A172 (cell line): ENCODE measurements around the gene SNCG. TPM values are rescaled to one million over a fixed set of nuclear protein-coding genes. Genes with fewer than 3 reads are reported as not detected.
"Not testable (repeated sequence)": the region's sequence is repeated elsewhere in the genome, so short reads cannot be mapped to it uniquely, and the experiment has no call there.

Experiments used
- DNase-seq: peaks from one replicate; pipeline ENCODE4 v3.0.0-alpha.2; 2015; ENCODE audit warnings: low spot score
- total RNA-seq: library from RNA; depleted of rRNA; stranded (reverse); fragments of >200 nt; shearing (Covaris generic); gene quantifications from 2 replicates; pipeline ENCODE4 v1.2.3, GENCODE V29; 2014

SNCG gene
- total RNA-seq, 1 experiment from 2014 or later: 16.0 TPM

DNA sequence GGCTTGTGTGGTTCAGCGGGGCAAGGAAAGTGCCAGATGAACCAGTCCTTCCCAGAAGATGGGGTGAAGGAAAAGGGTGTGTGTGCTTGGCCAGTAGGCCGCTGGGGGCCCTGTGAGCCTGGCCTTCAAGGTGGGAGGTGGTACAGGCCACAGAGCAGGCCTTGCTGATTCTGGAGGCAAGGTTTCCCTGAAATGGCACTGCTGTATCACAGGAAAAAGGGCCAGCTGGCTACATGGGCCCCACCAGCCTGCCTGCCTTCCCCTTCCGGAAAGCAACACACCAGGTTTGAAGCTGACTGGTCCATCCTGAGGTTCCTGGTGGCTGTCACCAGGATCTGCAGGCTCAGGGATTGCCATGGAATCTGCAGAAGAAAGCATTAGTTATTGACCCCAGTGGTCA is 13.5 kb upstream of the SNCG start:
- DNase-seq: no peak

DNA sequence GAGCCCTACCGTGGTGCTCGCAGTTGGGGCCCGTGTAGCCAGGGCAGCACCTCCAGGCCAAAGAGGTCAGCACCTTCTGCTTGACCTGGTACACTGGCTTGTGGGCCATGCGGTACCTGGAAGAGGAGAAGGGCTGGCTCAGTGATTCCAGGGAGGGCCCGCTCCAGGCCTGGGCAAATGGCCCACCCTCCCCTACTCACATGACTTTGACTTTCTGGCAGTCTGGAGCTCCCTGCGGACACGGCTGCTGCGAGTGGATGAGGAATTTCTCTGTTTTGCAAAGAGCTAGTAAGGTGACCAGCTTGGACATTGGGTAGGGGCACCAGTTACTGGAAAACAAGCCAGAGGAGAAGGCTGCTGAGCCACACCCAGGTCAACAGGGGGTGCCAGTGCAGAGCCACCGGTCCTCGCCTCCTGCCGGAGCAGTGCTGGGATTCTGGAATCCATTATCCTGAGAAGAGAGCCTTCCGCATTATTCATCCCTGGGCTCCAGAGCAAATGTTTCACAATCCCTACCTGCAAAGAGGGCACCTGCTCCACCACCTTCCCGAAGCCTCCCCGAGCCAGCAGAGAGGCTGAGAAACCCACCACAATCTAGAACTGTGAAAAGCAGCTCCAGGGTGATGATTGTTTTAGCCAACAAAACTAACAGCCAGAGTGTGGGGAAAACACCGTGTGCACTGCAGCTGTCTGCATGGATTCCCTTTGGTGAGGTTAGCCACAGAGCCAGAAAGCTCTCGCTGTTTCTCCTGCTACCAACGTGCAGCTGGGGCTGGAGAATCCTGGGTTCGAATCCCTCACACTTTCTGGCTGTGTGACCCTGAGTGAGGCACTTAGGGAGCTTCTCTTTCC is 12.8 kb upstream of the SNCG start:
- DNase-seq: no peak

DNA sequence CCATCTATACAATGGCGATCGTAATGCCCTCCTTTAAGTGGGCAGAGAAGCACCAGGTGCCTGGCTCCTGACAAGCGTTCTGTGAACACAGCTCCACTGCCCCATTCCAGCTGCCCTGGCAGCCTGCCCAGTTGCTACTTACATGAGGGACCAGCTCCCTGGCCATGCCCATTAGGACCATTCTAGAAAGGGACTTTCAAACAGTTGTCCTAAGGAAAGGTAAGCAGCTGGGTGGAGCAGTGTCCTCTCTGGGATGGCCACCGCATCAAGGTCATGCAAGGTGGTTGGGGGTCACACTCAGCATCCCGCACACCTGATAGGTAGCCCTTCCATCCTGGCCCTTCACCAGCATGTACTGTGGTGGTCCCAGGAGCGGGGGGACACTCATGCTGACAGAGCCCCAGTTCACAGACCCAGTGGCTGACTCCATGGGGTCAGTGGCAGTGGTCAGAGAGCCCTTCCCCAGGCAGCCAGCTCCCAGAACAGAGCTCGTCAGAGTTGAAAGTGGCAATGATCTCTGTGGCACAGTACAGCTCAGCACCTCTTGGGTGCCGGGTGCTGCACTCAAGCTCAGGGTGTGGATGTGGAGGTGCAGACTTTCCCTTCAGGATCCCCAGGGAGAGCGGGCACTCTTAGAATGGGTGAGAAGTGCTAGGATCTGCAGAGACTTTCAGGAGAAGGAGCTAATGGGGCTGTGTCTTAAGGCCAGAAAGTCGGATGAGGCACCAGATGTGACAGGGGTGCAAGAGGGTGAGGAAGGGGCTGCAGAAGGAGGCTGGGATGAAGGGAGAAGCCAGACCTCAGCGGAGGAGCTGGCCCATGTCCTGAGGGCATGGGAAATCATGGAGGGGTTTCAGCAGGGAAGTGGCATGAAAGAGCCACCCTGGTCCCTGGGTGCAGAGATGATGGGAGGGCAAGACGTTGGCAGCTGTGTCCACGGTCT is 11.9 kb upstream of the SNCG start:
- DNase-seq: no peak

DNA sequence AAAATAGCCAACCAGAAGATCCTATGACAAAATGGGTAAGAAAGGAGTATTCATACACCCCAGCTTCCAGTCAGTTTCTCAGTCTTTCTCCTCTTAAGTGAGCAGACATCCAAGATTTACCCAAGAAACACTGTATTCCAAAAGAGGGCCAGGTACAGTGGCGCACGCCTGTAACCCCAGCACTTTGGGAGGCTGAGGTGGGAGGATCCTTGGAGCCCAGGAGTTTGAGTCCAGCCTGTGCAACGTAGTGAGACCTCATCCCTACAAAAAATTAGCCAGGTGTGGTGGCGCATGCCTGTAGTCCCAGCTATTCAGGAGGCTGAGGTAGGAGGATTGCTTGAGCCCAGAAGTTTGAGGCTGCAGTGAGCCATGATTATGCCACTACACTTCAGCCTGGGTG is 10.6 kb upstream of the SNCG start:
- not testable (repeated sequence) for DNase-seq

DNA sequence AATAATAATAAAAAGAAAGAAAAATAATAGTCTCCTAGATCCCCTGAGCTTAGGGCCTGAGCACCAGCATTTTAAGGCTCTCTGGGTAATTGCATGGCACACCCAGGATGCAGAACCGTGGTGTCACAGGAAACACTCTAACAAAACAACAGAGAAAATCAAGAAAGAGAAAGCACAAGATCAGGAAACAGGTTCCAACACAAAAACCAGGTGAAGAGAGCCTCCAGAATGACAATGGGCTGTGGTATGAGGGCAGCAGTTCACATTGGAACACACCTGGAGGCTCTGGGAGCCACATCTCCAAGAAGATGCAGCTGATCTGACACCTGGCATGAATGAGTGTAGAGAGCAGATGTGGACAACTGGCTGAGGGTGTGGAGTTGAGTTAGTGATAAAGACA is 8.1 kb upstream of the SNCG start:
- no peak for DNase-seq

DNA sequence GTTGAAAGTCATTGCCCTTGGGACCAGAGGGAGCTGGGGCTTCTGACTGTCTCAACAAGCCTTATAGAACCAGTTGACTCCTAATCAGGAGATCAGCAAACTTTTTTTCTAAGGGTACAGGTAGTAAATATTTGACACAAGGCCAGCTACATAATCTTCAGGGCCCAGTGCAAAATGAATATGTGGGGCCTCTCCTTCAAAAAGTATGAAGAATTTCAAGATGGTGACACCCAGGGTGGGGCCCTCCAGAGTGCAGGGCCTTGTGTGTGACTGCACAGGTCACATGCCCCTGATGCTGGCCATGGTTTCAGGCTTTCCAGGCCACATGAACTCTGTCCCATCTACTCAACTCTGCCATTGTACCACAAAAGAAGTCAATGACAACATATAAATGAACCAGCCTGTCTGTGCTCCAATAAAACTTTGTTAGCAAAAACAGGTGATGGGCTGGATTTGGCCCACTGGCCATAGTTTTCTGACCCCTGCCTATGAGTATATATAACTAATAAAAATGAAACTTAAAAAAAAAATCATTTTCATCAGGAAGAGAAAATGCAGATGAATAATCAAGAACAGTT is 7.1 kb upstream of the SNCG start:
- DNase-seq: no peak

DNA sequence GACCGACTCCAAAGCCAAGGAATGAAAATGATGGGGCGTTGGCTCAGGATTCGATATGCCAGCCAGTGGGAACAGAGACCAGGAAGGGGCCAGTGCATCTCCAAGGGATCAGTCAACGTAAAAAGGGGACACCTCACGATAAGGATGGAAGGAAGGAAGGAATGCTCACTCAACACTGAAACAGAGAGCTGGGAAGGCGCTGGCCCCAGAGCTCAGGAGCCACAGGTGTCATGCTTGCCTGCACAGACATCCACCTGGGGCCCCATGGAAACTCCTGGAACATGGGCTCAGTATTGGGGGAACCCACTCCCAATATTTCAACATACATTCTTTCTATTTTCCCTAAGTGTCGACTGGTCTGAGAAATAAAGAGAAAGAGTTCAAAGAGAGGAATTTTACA is 6.3 kb upstream of the SNCG start:
- DNase-seq: no peak

DNA sequence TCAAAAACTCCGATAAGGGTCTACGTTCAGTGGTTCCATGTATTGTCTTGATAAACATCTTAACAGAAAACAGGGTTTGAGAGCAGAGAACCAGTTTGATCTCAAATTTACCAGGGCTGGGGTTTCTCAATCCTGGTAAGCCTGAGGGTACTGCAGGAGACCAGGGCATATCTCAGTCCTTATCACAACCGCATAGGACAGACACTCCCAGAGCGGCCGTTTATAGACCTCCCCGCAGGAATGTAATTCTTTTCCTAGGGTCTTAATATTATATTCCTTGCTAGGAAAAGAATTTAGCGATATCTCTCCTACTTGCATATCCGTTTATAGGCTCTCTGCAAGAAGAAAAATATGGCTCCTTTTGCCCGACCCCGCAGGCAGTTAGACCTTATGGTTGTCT is 5.7 kb upstream of the SNCG start:
- DNase-seq: not testable (repeated sequence)

DNA sequence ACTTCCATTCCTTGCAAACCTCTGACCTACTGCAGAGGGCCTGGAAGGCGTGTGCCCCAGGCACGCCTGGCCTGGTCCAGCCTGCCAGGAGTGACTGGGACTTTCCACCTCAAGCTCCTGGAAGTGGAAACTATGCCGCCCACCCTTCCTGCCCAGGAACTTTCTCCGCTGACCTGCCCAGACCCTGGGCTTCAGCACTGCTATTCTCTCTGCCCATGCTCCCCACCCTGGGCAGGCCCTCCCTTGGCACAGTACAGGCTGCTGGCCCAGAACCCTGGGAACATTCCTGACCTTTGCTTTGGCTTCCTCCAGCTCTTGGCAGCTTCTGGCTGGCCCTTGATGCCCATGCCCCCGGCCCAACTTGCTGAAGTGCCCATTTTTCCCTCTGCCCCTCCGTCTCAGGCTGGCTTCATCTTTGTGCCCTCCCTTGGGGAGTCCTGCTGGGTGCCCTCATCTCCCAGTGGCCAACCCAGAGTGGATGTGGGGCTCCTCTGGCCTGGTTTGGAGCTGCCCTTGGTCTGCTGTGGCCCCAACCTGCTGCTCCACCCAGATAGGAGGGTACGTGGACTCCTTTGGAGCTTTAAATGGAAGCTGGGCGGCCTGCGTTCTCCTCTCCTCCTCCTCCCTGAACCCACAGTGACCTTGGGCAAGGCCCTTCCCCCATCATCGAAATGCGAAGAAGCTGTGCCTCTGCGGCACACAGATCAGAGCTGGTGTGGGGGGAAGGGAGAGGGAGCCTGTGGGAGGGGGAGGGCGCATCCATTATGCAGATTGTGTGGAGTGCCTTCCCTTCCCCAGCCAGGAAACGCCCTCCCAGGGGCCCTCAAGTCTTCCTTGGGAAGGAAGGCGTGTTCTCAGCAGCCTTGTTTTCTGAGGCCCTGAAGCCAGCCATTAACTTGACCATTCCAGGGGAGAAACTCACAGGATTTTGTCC is 4.4 kb upstream of the SNCG start:
- DNase-seq: no peak

DNA sequence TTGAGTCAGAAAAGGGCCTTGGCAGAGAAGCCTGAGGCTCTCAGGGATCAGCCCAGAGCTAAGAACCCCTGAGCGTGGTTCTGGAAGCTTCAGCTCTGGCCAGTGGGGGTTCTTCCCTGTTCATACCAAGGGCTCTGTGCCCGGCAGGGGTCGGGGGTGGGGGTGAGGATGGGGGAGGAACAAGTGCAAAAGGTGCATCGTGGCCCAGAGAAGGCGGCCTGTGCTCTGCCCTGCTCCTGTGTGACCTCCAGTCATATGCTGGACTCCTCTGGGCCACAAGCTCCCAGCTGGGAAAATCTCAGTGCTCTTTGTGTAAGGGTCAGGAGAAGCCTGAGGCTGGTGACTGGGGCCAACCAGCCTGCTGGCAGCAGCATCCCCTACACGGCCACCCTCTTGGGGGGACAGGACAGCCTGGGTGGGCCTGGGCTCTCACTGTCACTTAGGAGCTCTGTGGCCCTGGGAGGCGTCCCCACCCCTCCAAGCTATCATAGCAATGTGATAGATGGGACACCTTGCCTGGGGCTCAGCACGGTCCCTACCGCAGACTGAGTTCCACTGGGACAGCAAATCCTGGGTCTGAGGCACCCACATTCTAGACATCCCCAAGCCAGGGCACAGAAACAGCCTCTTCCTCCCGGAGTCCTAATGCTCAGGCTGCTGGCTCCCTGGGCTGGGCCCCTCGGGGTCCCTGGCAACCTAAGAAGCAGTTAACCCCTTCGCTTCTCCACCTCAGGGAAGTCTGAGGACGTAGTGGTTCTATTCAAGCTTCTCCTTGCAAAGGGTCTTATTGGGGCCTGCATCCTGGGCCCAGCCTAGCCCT is 3.5 kb upstream of the SNCG start:
- no peak for DNase-seq

DNA sequence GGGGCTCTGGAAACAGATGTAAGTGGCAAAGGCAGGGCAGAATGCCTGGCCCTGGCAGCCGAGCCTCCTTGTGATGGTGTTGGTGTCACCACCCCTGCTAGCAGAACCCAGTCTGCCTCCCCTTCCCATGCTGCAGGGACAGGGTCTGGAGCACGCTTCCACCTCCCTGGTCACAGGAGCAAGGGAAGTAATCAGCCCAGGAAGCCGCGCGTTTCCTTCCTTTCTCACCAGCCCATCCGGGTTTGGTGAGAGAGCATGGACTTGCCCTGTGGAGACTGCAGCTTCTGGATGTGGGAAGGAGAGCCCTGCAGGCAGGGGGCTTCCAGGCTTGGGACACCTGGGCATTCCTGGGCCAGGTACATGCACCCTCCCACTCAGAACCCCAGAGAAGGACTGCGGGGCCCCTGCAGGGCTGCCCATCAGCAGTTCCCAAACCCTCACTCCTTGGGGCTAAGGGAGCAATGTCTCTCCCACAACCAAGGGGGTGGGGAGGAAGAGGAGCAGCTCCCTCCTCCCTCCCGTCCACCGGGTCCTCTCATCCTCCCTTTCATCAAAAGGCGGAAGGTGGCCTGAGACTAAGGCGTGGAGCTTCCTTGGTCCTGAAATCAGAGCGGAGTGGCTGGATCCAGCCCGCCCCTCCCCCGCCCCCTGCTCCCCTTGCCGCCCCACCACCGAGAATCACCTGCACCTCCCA is 2.8 kb upstream of the SNCG start:
- DNase-seq: no peak

DNA sequence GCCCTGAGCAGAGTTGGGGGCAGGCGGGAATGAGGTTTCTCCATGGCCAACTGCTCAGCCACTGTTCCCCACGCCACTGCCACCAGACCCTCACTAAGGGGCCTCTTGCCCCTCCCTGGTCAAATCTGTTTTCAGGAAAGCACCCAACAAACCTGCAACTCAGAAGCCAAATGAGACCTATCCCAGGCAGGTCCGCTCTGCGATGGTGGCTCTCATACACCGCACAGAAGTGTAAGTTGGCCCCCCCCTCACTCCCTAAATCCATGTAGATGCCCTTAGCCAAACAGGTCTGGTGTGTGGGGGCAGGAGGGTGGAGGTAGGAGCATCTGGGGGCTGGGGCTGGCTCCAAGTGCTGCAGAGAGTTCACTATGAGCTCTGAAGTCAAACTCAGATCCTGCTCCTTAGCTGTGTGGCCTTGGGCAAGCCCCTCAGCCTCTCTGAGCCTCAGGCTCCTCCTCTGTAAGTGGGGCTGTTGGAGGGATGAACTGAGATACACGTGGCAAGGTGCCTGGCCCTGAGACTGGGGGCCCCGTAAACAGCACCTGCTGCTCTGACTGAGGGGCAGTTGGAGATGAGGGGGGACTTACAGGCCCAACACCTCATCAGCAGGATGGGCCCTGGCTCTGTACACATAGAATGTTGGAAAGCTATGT is 2.1 kb upstream of the SNCG start:
- no peak for DNase-seq

DNA sequence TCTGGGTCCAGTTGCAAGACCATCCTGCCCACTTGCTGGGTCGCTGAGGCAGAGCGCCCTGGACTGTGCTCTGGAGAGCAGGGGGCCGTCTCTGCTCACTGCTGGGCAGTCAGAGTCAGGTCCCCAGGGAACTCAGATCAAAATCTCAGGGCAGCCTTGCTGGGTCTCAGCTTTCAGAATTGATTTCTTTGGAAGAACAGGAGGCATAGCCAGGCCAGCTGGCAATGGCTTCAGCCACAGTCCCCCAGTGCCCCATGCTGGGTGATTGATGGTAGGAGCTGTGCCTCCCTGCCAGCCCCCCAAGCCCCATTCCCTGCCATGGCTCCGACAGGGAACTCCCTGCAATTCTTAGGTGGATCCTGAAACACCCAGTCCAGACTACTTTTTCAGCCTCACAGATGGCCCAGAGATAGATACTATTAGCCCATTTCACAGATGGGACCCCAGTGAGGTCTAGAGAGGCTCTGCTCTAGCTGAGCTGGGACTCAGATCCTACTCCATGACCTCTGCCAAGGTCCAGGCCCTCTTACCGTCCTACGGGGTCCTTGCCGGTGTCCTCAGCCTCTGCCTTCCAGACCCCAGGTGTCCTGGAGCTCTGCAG is 1.5 kb upstream of the SNCG start:
- DNase-seq: no peak

DNA sequence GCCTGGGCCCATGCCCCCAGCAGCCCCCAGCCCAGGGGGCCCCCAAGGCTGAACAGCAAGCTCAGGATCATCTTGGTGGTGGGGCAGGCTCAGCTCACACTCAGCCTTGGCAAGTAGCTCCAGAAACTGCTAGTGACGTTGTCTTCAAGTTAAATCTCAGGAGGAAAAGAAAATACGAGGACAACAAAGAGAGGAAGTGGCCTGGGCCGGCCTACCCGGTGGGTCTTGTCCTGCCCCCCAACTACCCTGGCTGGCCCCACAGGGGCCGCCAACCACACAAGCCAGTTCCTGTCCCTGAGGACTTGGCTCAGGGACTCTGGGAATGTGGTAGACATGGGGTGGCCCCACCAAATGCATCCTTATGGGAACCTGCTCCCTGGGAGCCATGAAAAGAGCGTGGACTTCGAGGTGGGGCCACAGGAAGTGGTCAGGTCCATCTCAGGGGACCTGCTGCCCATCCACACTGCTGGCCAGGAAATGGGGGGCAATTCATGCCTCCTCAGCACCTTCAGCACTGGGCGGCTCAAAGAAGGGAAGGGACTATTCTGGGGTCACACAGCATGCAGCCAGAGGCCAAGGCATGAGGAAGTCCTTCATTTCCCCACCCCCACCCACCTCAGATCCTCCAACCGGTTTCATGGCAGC is 806 bp upstream of the SNCG start, which contains the start of gene MMRN2:
Gene MMRN2 (minus strand): TSS at position 145 of the 645 bp plus-strand sequence. CDS start 74 bp downstream, at position 71.
- DNase-seq: no peak

DNA sequence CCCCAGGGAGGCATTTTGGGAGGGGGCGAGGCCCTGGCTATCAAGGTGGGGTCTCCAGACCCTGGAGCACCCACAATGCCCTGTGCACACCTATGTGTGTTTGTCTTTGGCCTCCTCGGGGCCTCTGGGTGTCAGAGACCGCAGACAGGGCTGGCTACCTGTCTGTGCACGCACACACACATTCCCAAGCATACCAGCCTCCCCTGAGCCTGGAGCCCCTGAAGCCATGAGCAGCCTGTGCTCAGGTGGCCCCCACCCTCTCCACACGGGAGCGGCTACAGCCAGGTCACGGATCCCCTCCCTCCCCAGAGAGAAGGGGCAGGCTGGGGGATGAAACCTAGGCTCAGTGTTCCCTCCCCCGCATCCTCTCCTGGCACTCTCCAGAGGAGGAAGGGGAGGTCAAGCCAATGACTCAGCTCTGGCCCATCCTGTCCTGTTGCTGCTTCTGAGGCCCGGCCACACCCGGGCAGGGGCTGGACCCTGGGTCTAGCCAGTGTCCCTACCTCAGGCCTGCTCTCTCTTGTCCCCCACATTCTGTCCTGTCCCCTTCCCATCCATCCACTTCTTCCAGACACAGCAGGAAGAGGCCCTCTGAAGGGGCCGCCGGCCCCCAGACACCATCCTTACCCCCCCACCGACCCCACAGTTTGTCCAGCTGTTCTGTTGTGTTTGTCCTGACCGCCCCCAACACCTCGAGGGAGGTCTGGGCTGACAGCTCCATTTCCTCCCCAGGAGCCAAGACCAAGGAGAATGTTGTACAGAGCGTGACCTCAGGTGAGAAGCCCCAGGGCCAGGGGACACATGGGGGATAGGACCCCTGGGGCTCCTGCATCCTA is 720 bp downstream of the SNCG start:
- DNase-seq: peak; percentile 92

DNA sequence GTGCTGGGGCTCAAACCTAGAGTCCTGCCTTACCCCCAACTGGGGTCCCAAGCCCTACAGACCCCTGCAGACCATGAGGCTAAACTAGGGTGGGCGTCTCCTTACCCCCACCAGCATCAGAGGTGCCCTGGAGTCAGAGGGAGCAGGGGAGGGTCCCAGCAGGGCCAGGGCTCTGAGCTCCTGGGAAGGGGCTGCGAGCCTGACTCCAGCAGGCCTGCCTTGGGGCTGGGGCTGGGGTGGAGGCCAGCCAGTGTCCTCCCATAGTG is 1.3 kb downstream of the SNCG start:
- no peak for DNase-seq

DNA sequence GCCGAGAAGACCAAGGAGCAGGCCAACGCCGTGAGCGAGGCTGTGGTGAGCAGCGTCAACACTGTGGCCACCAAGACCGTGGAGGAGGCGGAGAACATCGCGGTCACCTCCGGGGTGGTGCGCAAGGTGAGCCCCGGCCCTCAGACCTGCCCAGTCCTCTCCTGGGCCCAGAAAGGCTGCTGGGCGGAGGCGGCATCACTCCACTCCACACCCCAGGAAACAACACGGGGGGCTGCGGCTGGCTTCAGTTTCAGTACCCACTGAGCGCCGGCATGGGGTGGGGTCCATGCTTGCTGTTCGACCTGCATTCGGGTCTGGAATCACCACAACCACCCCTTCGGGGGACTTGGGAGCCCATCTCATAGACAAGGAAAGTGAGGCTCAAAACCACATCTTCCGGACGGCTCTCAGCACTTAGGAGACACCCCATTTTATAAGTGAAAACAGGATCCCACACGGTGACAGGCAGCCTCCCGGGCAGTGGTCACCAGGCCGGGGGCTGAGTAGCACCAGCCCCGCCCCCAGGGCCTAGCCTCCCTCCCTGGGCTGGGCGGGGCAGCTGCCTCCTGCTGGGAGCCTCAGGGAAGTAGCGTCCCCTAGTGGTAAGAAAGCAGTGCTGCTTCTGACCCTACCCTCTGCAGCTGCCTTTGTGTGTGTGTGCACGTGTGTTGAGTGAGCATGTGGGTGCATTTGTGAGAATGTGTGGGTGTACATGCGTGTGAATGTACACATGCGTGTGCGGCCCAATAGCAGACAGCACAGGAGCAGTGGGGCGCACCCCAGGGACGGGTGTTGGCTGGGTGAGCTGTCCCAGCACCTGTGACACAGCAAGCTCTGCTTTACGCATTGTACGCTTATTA is 1.8 kb downstream of the SNCG start:
- peak; percentile 67 for DNase-seq
